Cardiac muscle cell (in vitro differentiated cells and primary cell): ENCODE results near the gene IRAK4. TPM values are rescaled to one million over a fixed set of nuclear protein-coding genes. Genes with fewer than 3 reads are reported as not detected.

ENCODE experiments used
- DNase-seq, 2 donors: peaks; one replicate each; pipeline versions ENCODE4 v3.0.0 to v3.0.0-alpha.2; 2010 to 2017; ENCODE audit warnings: low read depth in 1 of 2, low spot score in 1 of 2
- H3K27ac ChIP-seq: fragments of 200-600 bp; sonication (generic); 2 replicates; pipeline ENCODE4 v1.5.1; 2016
- H3K27me3 ChIP-seq: fragments of 200-600 bp; sonication (generic); 2 replicates; pipeline ENCODE4 v1.6.0; 2016; ENCODE audit warnings: control low read depth
- H3K36me3 ChIP-seq: fragments of 200-600 bp; sonication (generic); 2 replicates; pipeline ENCODE4 v1.5.1; 2016; ENCODE audit warnings: control low read depth
- H3K4me1 ChIP-seq: fragments of 200-600 bp; sonication (generic); 2 replicates; pipeline ENCODE4 v1.8.1; 2017; ENCODE audit warnings: low read depth, mild to moderate bottlenecking, mixed run types
- H3K4me3 ChIP-seq: fragments of 200-600 bp; sonication (generic); 2 replicates; pipeline ENCODE4 v1.5.1; 2016; ENCODE audit warnings: mild to moderate bottlenecking
- H3K9me3 ChIP-seq: fragments of 200-600 bp; sonication (generic); 2 replicates; pipeline ENCODE4 v1.5.1; 2017; ENCODE audit warnings: low read depth, mild to moderate bottlenecking, control low read depth
- polyA plus RNA-seq: library from polyadenylated mRNA; unstranded; fragments of >200 nt; fragmentation: Nextera tagmentation; extraction: Ambion mirVana; gene quantifications from 2 replicates; pipeline ENCODE4 v1.2.1, GENCODE V29; 2016
- total RNA-seq: library from RNA; depleted of rRNA; stranded (reverse); fragments of >200 nt; gene quantifications from 2 replicates; pipeline ENCODE4 v1.2.3, GENCODE V29; 2016
- TF ChIP-seq, protein P1 (sequence below): IDR thresholded peaks from 2 replicates; pipeline ENCODE4 v1.5.1; 2012; ENCODE audit warnings: low read depth, mild to moderate bottlenecking, low read length

IRAK4 gene
- total RNA-seq: 0.21 TPM in 1 of 2 replicates, not detected in the other
- polyA plus RNA-seq: not detected in 2 replicates

DNA sequence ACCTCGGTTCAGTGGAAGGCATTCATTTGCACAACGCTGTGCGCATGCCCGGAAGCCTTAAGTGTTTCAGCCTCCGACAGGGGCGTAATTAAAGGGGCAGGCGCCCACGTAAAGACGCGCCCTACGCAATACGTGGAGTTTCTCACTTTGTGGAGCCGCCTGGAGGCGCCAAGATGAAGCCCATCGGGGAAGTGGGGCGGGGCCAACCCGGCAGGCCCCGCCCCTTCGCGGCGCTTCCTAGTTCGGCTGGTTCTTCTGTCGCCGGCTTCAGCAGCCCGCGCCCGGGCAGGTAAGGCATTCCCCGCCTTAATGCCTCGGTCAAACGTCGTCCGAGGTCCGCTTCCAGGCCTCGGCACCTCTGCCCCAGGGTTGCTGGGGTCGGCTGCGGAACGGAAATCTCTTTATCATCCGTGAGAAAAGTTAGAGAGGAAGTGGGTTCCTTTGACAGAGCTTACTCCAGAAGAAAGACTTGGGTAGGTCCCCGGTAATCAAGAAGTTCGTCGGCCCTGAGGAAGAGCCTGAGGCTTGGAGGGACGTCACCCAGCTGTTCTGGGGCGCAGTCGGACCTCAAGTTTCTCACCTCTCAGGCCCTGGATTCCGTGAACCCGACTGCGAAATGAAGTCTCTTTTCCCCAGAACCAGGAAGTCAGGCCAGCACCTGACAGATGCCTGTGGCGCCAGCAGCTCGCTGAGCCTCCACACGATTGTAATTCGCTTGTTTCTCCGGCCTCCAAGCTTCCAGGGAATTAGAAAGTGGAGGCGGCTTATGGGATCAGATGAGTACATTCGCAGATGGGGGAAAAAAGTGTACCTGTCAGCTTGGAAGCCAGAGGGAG, at the start of gene IRAK4, which contains the start of gene PUS7L:
TSS of gene IRAK4 (plus strand) at position 224 of the 836 bp plus-strand sequence. CDS start 9,161 bp downstream, outside the sequence.
TSS of gene PUS7L (minus strand) at position 63 of the 836 bp plus-strand sequence. CDS start 3,545 bp downstream, outside the sequence.
- peak in 1 of 2 donors; percentile 98 for DNase-seq
- no peaks in the 10 kb centered on the region for H3K9me3 ChIP-seq
- H3K27ac ChIP-seq: no peak within 1 kb of the TSS
- TF ChIP-seq, protein P1, sequence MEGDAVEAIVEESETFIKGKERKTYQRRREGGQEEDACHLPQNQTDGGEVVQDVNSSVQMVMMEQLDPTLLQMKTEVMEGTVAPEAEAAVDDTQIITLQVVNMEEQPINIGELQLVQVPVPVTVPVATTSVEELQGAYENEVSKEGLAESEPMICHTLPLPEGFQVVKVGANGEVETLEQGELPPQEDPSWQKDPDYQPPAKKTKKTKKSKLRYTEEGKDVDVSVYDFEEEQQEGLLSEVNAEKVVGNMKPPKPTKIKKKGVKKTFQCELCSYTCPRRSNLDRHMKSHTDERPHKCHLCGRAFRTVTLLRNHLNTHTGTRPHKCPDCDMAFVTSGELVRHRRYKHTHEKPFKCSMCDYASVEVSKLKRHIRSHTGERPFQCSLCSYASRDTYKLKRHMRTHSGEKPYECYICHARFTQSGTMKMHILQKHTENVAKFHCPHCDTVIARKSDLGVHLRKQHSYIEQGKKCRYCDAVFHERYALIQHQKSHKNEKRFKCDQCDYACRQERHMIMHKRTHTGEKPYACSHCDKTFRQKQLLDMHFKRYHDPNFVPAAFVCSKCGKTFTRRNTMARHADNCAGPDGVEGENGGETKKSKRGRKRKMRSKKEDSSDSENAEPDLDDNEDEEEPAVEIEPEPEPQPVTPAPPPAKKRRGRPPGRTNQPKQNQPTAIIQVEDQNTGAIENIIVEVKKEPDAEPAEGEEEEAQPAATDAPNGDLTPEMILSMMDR: peak; percentile 58
- H3K36me3 ChIP-seq: no peaks in the 10 kb centered on the region
- H3K4me3 ChIP-seq: no peak within 1 kb of the TSS
- H3K4me1 ChIP-seq: no peaks in the 10 kb centered on the region
- H3K27me3 ChIP-seq: no peaks in the 10 kb centered on the region

DNA sequence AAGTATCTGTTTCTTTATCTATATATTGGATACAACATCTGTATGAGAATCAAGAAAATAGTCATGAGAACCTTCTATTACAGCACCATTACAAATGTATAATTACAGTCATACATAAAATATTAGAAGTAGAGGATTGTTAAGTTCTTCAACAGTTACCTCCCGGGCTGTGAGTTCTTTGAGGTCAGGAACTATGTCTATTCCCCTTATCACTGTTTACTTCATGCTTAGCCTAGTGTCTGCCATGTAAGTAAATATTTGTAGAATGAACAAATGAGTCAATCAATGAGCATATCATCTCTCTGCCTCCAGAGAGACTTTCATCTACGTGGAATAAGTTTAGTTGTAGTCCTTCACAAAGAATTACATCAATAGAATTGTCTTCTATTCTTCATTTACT, 47.4 kb upstream of the IRAK4 start:
- no peaks in the 10 kb centered on the region for H3K36me3 ChIP-seq
- H3K4me3 ChIP-seq: no peak overlapping the region
- TF ChIP-seq, protein P1: no peak
- DNase-seq: no peak
- H3K27ac ChIP-seq: no peak overlapping the region
- no peaks in the 10 kb centered on the region for H3K27me3 ChIP-seq
- H3K4me1 ChIP-seq: no peaks in the 10 kb centered on the region
- H3K9me3 ChIP-seq: no peaks in the 10 kb centered on the region

DNA sequence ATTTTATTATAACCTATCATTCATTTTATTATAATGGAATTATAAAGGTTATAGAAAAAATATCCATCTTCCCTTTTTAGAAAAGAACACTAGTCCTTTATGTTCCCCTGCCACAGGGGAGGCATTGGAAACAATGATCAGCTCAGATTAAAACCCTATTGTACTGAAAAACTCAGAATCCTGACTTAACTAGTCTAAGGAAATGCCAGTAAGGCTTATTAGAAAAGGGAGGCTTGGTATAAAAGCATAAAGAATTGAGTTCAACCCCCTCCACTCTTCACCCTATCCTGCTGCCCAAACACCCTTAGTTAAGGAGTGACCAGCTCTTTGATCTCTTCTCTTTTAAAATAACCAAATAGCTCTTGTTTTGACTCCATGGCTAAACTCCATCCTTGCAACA, 36.1 kb upstream of the IRAK4 start:
- DNase-seq: no peak

DNA sequence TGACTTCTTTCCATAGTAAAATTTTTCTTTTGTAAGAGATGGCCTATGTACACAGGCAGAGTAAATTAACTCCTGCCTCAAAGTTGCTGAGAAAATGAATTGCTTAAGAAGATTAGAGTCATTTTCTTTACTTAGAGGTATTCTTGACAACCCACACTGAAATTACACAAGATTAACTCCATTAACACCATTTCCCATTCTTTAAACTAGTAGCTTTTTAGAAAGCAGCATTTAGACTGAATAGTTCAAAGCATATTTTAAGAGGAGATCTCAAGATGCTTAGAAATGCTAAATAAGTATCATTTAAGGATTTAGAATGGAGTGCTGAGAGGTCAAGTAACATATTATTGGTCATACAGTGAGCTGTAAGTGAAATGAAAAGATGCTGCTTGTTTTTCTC, 35.6 kb upstream of the IRAK4 start:
- TF ChIP-seq, protein P1: no peak
- Histone ChIP-seq H3K27me3 (no peaks in the 10 kb centered on the region), H3K36me3 (no peaks in the 10 kb centered on the region), H3K4me3 (no peak overlapping the region), H3K4me1 (no peaks in the 10 kb centered on the region), H3K27ac (no peak overlapping the region), H3K9me3 (no peaks in the 10 kb centered on the region)
- DNase-seq: no peak

More for the DNA sequence above, 36.1 kb upstream of the IRAK4 start:
- no peaks in the 10 kb centered on the region for H3K9me3 ChIP-seq
- H3K27me3 ChIP-seq: no peaks in the 10 kb centered on the region
- no peak overlapping the region for H3K4me3 ChIP-seq
- no peak overlapping the region for H3K27ac ChIP-seq
- H3K4me1 ChIP-seq: no peaks in the 10 kb centered on the region
- TF ChIP-seq, protein P1: no peak
- no peaks in the 10 kb centered on the region for H3K36me3 ChIP-seq

DNA sequence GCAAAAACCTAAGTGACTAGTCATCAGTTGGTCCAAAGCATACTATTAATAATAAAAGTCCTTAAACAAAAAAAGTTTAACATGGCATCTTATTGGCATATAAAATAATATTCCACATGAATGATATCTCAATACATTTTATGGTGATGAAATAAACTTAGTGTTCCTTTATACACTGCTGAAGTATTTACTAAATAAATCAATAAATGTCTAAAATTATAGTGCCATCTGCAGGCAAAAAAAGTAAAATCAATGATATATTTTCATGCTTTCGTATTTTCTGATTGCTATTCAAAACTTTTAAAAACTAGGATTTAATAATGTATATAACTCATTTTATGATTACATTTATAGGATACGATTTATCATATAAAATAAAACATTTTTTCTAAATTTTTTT, 30.6 kb upstream of the IRAK4 start:
- TF ChIP-seq, protein P1: peak; percentile 25
- Histone ChIP-seq H3K27ac (no peak overlapping the region), H3K9me3 (no peaks in the 10 kb centered on the region), H3K27me3 (peaks cover 8% of the 10 kb centered on the region), H3K36me3 (no peaks in the 10 kb centered on the region), H3K4me3 (no peak overlapping the region), H3K4me1 (no peaks in the 10 kb centered on the region)
- peak in 1 of 2 donors; percentile 15 for DNase-seq
